ENCODE data around the gene BCAS1. TPM values are rescaled to one million over a fixed set of nuclear protein-coding genes. Genes with fewer than 3 reads are reported as not detected.

BCAS1 gene
- total and polyA plus RNA-seq, 10 of the 15 experiments (the other 5 are each of a cell fraction or from before 2014, with no cell fraction given) = 0.21 to 1.4 (median 0.55) TPM

GRCh38 chr20:53959911-53960578, 110.3 kb downstream of the BCAS1 start:
- 80% methylated on average over 6 of the region's 6 CpGs for WGBS (ENCODE audit: insufficient coverage, insufficient replicate concordance, low lambda C conversion rate, missing lambda C conversion rate)
- ChIA-PET RAD21 (ENCODE audit: unreplicated experiment) (interaction anchor here (0.6 to 1.4 kb wide), 3 partner anchors 102 to 152 kb away, joined by 3 to 9 read pairs (median 3); no protein-coding TSS in a partner anchor), CTCF (interaction anchor here (1.2 kb wide), 1 partner anchor 16 kb away, joined by 4 read pairs; no protein-coding TSS in a partner anchor), SMC1A (ENCODE audit: uncharacterized antibody, unreplicated experiment) (interaction anchor here (1.3 to 1.9 kb wide), 3 partner anchors 9 to 91 kb away, joined by 4 to 6 read pairs (median 4); no protein-coding TSS in a partner anchor), POLR2A (interaction anchor here (0.7 kb wide), 1 partner anchor 139 kb away, joined by 5 read pairs; no protein-coding TSS in a partner anchor)
- H2AFZ ChIP-seq (ENCODE audit: control insufficient read depth, low read depth, low read length) = no peak overlapping the region
- DNase-seq (ENCODE audit: low read depth, low spot score) (no peak), FAIRE-seq (no peak), ATAC-seq (no peak)
- H3K9ac ChIP-seq (ENCODE audit: control insufficient read depth, insufficient read depth, low read length) = no peak overlapping the region
- no peaks in the 10 kb centered on the region; a peak in 1 of 4 replicates for H3K27me3 ChIP-seq (replicated peaks in 1 of 2; ENCODE audit: control insufficient read depth in 2 of 2, insufficient read depth in 2 of 2, low read length in 1 of 2)
- H3K36me3 ChIP-seq (ENCODE audit: control insufficient read depth in 2 of 2, insufficient read depth in 2 of 2, low read length in 1 of 2) = no peaks in the 10 kb centered on the region
- BruUV-seq (replicated peaks) = no TSS peak
- H3K4me1 ChIP-seq (ENCODE audit: control insufficient read depth, insufficient read depth, low read length) = no peaks in the 10 kb centered on the region
- H3K4me3 ChIP-seq = no peak overlapping the region
- TF ChIP-seq NFXL1 (IDR thresholded peaks at IDR 0.05; ENCODE audit: borderline replicate concordance) (peak; percentile 83), ETV6 (conservative IDR thresholded peaks at IDR 0.05 in 1 of 2, IDR thresholded peaks at IDR 0.05 in 1 of 2; ENCODE audit: borderline replicate concordance in 1 of 2, low read depth in 1 of 2) (peak in 1 of 2 experiments; percentile 79; a peak in 2 of 4 replicates), FOS (IDR thresholded peaks at IDR 0.05; ENCODE audit: borderline replicate concordance, extremely low read depth, insufficient read length) (no peak), STAT3 (IDR thresholded peaks at IDR 0.05; ENCODE audit: low read depth, low read length) (no peak)
- intact Hi-C loops (cut with micrococcal nuclease; ENCODE audit: unreplicated experiment) (loop anchor here (5.0 kb wide), 2 partner anchors 57 to 803 kb away; no protein-coding TSS in a partner anchor), in situ Hi-C loops (cut with MboI) (loop anchor here (25.0 kb wide), 1 partner anchor 677 kb away; no protein-coding TSS in a partner anchor)
- H3K4me2 ChIP-seq (ENCODE audit: control insufficient read depth, insufficient read depth) = no peak overlapping the region
- no peak overlapping the region for H3K27ac ChIP-seq (ENCODE audit: control insufficient read depth, insufficient read depth)
- H3K79me2 ChIP-seq (ENCODE audit: control insufficient read depth, insufficient read depth, low read length) = no peaks in the 10 kb centered on the region
- no peaks in the 10 kb centered on the region for H4K20me1 ChIP-seq (ENCODE audit: control insufficient read depth, insufficient read depth)
- H3K9me3 ChIP-seq (replicated peaks; ENCODE audit: control insufficient read depth, insufficient read depth, low read length) = no peaks in the 10 kb centered on the region; the same call in 2 of the 3 replicates
